Gastrocnemius medialis (tissue), 4 donors: ENCODE measurements around the gene SOX21. TPM values are rescaled to one million over a fixed set of nuclear protein-coding genes. Genes with fewer than 3 reads are reported as not detected.
"Not testable (repeated sequence)": the region's sequence is repeated elsewhere in the genome, so short reads cannot be mapped to it uniquely, and the experiment has no call there.

Source experiments
- ATAC-seq, 2 donors: fragments of 150-250 bp; one replicate each; pipeline ENCODE4 v1.9.1; 2016
- DNase-seq, 2 donors: peaks; one replicate each; pipeline ENCODE4 v3.0.0-alpha.2; 2019
- H3K27ac ChIP-seq, 4 donors: fragments of 200-600 bp; sonication (generic); 1 replicate in 1 of 4; 2 replicates in 3 of 4; pipeline ENCODE4 v1.5.1; 2016 to 2018; ENCODE audit warnings: mild to moderate bottlenecking in 2 of 4, moderate library complexity in 1 of 4
- H3K27me3 ChIP-seq, 3 donors: fragments of 200-600 bp; sonication (generic) in 2 of 3; 1 replicate in 1 of 3; 2 replicates in 2 of 3; pipeline versions ENCODE4 v1.5.1 to v1.6.0; 2016 to 2019; ENCODE audit warnings: mild to moderate bottlenecking in 1 of 3, moderate library complexity in 1 of 3
- H3K36me3 ChIP-seq, 2 donors: fragments of 200-600 bp; sonication (generic) in 1 of 2; one replicate each; pipeline ENCODE4 v1.5.1; 2017 to 2018
- H3K4me1 ChIP-seq, 2 donors: fragments of 200-600 bp; sonication (generic) in 1 of 2; one replicate each; pipeline ENCODE4 v1.5.1; 2016 to 2017; ENCODE audit warnings: mild to moderate bottlenecking in 2 of 2
- H3K4me3 ChIP-seq, 4 donors: fragments of 200-600 bp; sonication (generic) in 3 of 4; 1 replicate in 1 of 4; 2 replicates in 3 of 4; pipeline ENCODE4 v1.5.1; 2016 to 2019; ENCODE audit warnings: mild to moderate bottlenecking in 2 of 4
- H3K9me3 ChIP-seq, 3 donors: fragments of 200-600 bp; sonication (generic) in 2 of 3; 1 replicate in 1 of 3; 2 replicates in 2 of 3; pipeline ENCODE4 v1.5.1; 2016 to 2019
- CTCF ChIP-seq, 5 experiments: fragments of 450-650 bp in 3 of 5; fragments of 200-600 bp in 2 of 5; sonication (generic) in 2 of 5; IDR thresholded peaks in 4 of 5; conservative IDR thresholded peaks in 1 of 5; 1 replicate in 4 of 5; 2 replicates in 1 of 5; pipeline ENCODE4 v1.5.1; 2016 to 2019; ENCODE audit warnings: antibody characterized with exemption in 5 of 5, mild to moderate bottlenecking in 3 of 5, moderate library complexity in 3 of 5
- POLR2A ChIP-seq, 2 donors: fragments of 450-650 bp; IDR thresholded peaks; one replicate each; pipeline ENCODE4 v1.6.1; 2017; ENCODE audit warnings: antibody characterized with exemption in 2 of 2, mild to moderate bottlenecking in 2 of 2, moderate library complexity in 2 of 2
- in situ Hi-C, 4 donors: fragments of 200-750 bp; cut with MboI; loops; one replicate each; pipeline versions ENCODE4 v1.15.0 to v1.8.0; 2017; ENCODE audit warnings: low sequenced_read_pairs in 4 of 4
- intact Hi-C: fragments of 100-400 bp; cut with DNase I; formaldehyde crosslinking; loops from one replicate; pipeline ENCODE4 v1.15.1; 2023; ENCODE audit warnings: low total_unique reads
- total RNA-seq, 4 donors: library from RNA; depleted of rRNA; stranded (reverse); fragments of >200 nt; gene quantifications; one replicate each; pipeline versions ENCODE4 v1.1.0 to v1.2.3, GENCODE V29; 2016

SOX21 gene
- total RNA-seq, 4 donors from 2014 or later, result not detected

DNA sequence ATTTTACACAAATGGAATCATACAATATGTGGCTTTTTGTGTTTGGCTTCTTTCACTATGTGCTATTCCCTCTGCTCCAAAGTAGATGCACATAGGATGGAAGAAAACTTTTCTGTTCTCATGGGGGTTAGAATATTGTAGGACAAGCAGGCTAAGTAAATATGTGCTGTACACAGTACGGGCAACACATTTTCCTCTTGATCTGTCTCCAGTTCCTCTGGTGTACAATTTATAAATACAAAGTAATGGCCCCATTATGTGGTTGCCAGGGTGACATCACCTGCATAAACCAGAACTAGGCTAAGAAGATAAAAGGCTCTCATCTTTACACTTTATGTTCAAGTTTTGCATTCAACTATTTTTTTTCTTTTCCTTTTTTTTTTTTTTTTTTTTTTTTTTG, 41.0 kb upstream of the SOX21 start:
- Histone ChIP-seq H3K27ac (no peak overlapping the region), H3K27me3 (no peaks in the 10 kb centered on the region), H3K9me3 (no peaks in the 10 kb centered on the region), H3K36me3 (no peaks in the 10 kb centered on the region), H3K4me1 (no peaks in the 10 kb centered on the region), H3K4me3 (no peak overlapping the region)
- intact Hi-C loops, result no loop called here
- DNase-seq (no peak), ATAC-seq (no peak)
- in situ Hi-C loops, result no loop called here
- TF ChIP-seq POLR2A (IDR thresholded peaks at IDR 0.05), result no peak
- TF ChIP-seq CTCF (IDR thresholded peaks at IDR 0.05 in 4 of 5, conservative IDR thresholded peaks at IDR 0.05 in 1 of 5), result no peak

DNA sequence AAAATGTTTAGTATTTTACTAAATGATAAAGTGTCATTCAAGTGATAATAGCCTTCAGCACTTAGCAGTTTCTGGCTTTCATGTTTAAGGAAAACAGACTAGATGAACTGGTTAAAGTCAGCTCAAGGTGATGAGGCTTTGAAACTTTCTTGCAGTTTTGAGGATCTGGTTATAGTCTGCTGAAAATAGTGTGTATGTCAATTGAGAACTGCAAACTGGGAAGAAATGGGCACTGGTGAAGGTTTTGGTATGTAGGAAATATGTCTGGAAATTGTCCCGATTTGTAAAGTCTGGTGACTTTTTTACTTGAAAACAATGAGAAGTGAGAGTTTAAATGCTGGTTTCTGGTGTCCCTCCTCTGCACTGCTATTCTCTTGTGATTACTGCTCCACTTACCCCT, 36.8 kb upstream of the SOX21 start:
- intact Hi-C loops (no loop called here), in situ Hi-C loops (no loop called here)
- Histone ChIP-seq H3K36me3 (no peaks in the 10 kb centered on the region), H3K4me3 (no peak overlapping the region), H3K27ac (no peak overlapping the region), H3K9me3 (no peaks in the 10 kb centered on the region), H3K4me1 (no peaks in the 10 kb centered on the region), H3K27me3 (no peaks in the 10 kb centered on the region)
- ATAC-seq, result no peak
- DNase-seq, result no peak
- TF ChIP-seq POLR2A (IDR thresholded peaks at IDR 0.05), result no peak
- no peak for TF ChIP-seq CTCF (IDR thresholded peaks at IDR 0.05 in 4 of 5, conservative IDR thresholded peaks at IDR 0.05 in 1 of 5)

DNA sequence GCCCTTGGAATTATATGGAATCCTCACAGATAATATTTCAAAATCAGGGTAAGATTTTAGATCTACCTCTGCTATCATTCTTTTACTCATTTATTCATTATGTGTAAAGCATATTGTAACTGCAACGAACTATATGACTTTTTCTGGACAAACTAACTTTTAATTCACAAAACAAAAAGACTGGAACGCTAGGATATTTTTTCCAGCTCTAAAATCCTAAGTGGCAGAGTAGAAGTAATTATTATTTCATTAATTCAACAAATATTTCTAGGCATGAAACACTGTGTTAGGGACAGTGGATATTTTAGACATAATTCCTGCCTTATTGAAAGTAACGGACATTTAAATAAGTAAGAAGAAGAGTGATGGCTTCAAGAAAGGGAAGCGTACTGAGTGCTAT, 26.9 kb upstream of the SOX21 start:
- in situ Hi-C loops, result no loop called here
- DNase-seq, result no peak
- TF ChIP-seq CTCF (IDR thresholded peaks at IDR 0.05 in 4 of 5, conservative IDR thresholded peaks at IDR 0.05 in 1 of 5) (no peak), POLR2A (IDR thresholded peaks at IDR 0.05) (no peak)
- no peaks in the 10 kb centered on the region for H3K27me3 ChIP-seq
- no peak for ATAC-seq
- intact Hi-C loops, result no loop called here
- H3K4me3 ChIP-seq, result no peak overlapping the region
- no peak overlapping the region for H3K27ac ChIP-seq
- H3K36me3 ChIP-seq, result no peaks in the 10 kb centered on the region
- H3K4me1 ChIP-seq, result no peaks in the 10 kb centered on the region
- no peaks in the 10 kb centered on the region for H3K9me3 ChIP-seq

DNA sequence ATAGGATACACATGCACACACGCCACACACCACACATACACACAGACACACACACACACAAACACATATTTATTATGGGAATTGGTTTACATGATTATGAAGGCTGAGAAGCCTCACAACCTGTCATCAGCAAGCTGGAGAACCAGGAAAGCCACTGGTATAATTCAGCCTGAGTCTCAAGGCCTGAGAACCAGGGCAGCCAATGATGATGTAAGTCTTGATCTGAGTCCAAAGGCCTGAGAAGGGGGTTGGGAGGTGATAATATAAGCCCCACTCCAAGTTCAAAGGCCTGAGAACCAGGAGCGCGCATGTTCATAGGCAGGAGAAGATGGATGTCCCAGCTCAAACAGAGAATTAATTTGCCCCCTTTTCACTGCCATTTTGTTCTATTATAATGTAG, 18.7 kb upstream of the SOX21 start:
- Histone ChIP-seq H3K9me3 (no peaks in the 10 kb centered on the region), H3K4me1 (no peaks in the 10 kb centered on the region), H3K27me3 (no peaks in the 10 kb centered on the region), H3K36me3 (no peaks in the 10 kb centered on the region), H3K4me3 (no peak overlapping the region), H3K27ac (no peak overlapping the region)
- ATAC-seq (no peak), DNase-seq (no peak)
- intact Hi-C loops (no loop called here), in situ Hi-C loops (no loop called here)
- no peak for TF ChIP-seq CTCF (IDR thresholded peaks at IDR 0.05 in 4 of 5, conservative IDR thresholded peaks at IDR 0.05 in 1 of 5)
- TF ChIP-seq POLR2A (IDR thresholded peaks at IDR 0.05), result no peak

GRCh38 chr13:94729941-94730340, 17.6 kb upstream of the SOX21 start:
- H3K27ac ChIP-seq, intact Hi-C loops, DNase-seq, in situ Hi-C loops, ATAC-seq, H3K9me3 ChIP-seq, H3K4me3 ChIP-seq, H3K4me1 ChIP-seq, H3K36me3 ChIP-seq, H3K27me3 ChIP-seq: not testable (repeated sequence)
